ENCODE measurements around the gene KIAA1549. TPM values are rescaled to one million over a fixed set of nuclear protein-coding genes. Genes with fewer than 3 reads are reported as not detected.

KIAA1549 gene
- total and polyA plus RNA-seq, 5 experiments from 2014 or later: 0.39 to 0.47 TPM; not detected in 3

DNA sequence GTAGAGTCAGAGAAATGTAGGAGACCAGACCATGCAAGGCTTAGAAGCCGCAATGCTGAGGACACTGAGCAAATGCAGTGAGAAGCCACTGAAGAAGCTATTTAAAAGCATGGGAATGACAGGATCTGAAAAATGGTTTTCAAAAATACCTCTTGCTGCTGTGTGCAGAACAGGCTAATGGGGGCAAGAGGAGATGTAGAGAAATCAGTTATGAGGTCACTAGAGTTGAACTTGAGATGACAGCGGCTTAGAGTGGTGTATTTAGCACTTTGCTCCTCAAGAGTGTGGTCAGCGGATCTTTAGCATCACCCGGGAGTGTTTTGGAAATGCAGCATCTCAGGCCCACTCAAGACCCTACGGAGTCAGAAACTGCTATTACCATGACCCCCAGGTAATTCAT lies 48.8 kb downstream of the KIAA1549 start:
- Mint-ChIP-seq H3K9me3 (no peaks in the 10 kb centered on the region), H3K4me3 (no peak overlapping the region), H3K27me3 (peaks cover 0 to 2% (median 0%) of the 10 kb centered on the region in 5 donors), H3K27ac (no peak overlapping the region), H3K36me3 (no peaks in the 10 kb centered on the region), H3K4me1 (peaks cover 0 to 2% (median 0%) of the 10 kb centered on the region in 4 donors)
- no peak for ATAC-seq
- POLR2A ChIA-PET: no interaction called here
- DNase-seq: no peak

DNA sequence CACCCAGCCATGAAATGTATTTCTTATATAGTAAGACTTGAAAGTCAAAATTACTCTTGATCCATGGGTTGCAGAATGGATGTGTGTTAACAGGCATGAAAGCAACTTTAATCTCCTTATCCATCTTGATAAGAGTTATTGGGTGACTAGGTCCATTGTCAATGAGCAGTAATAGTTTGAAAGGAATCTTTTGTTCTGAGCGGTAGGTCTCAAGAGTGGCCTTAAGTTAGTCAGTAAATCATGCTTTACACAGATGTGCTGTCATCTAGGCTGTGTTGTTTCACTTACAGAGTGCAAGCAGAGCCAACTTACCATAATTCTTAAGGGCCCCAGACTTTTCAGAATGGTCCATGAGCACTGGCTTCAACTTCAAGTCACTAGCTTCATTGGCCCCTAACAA lies 51.2 kb downstream of the KIAA1549 start:
- ATAC-seq: no peak
- no peak for DNase-seq
- no peak overlapping the region for H3K4me3 Mint-ChIP-seq
- H3K9me3 Mint-ChIP-seq: no peaks in the 10 kb centered on the region
- peaks cover 0 to 2% (median 0%) of the 10 kb centered on the region in 5 donors for H3K27me3 Mint-ChIP-seq
- H3K4me1 Mint-ChIP-seq: no peaks in the 10 kb centered on the region
- no peaks in the 10 kb centered on the region for H3K36me3 Mint-ChIP-seq
- POLR2A ChIA-PET: no interaction called here
- H3K27ac Mint-ChIP-seq: no peak overlapping the region

DNA sequence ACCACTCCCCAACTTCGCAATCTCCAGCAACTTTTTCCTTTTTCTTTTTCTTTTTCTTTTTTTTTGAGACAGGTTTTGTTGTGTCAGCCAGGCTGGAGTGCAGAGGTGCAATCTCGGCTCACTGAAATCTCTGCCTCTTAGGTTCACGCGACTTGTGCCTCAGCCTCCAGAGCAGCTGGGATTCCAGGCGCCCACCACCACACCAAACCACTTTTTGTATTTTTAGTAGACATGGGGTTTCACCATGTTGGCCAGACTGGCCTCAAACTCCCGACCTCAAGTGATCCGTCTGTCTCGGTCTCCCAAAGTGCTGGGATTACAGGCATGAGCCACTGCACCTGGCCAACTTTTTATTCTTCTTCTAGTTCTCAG lies 55.0 kb downstream of the KIAA1549 start:
- Mint-ChIP-seq H3K9me3 (no peaks in the 10 kb centered on the region), H3K4me3 (no peak overlapping the region), H3K36me3 (no peaks in the 10 kb centered on the region), H3K27me3 (peaks cover 0 to 2% (median 0%) of the 10 kb centered on the region in 5 donors), H3K27ac (no peak overlapping the region), H3K4me1 (no peaks in the 10 kb centered on the region)
- POLR2A ChIA-PET: interaction anchor here (0.6 kb wide), 1 partner anchor 43 kb away, joined by 5 read pairs; no protein-coding TSS in a partner anchor
- ATAC-seq (no peak), DNase-seq (no peak)

DNA sequence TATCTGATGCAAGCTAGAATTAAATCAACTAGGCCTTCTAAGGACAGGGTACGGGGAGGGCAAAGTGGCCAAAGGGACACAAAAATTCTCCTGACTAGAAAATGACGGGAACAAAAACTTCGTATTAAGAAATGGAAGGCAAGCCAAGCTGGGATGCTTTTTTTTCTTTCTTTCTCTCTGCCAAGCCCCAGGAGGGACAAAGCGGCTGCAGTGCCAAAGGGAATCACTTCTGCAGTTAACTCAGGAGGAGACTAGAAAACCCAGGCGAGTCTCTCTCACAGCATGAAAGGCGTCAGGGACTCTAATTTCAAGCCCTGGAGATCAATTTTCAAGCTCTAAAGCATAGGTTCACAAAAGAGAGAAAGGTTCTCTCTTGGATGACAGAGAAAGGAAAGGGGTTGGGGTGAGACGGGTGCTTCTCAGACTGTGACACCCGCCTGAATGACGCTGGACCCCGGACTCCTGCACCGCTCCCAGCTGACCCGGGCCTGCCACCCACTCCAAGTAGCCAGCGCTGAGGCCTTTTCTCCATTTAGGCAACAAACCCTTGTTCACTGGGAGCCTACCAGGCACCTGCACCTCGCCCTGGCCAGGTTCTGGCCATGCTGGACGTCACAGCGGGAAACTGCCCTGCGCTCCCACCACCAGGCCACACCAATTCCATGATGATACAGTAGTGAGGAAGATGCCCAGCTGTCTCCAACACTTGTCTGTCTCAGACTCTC lies 56.5 kb downstream of the KIAA1549 start:
- Mint-ChIP-seq H3K27me3 (no peaks in the 10 kb centered on the region), H3K4me1 (peaks cover 5 to 8% (median 6%) of the 10 kb centered on the region in 4 donors), H3K4me3 (no peak overlapping the region), H3K36me3 (no peaks in the 10 kb centered on the region), H3K9me3 (no peaks in the 10 kb centered on the region), H3K27ac (no peak overlapping the region)
- POLR2A ChIA-PET: no interaction called here
- ATAC-seq (no peak), DNase-seq (no peak)

DNA sequence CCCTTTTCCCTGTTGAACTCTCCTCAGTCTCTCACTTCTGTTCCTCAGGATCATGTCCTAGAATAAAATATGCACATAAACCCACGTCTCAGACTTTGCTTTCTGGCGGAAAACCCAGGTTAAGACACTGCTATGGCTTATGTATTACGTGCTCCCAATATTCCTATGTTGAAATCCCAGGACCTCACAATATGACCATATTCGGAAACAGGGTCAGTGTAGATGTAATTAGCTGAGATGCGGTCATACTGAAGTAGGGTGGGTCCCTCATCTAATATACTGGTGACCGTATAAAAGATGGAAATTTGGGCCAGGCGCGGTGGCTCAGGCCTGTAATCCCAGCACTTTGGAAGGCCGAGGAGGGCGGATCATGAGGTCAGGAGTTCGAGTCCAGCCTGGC lies 59.9 kb downstream of the KIAA1549 start:
- ATAC-seq: no peak
- Mint-ChIP-seq H3K9me3 (no peaks in the 10 kb centered on the region), H3K4me1 (peaks cover 8 to 16% (median 9%) of the 10 kb centered on the region in 4 donors)

DNA sequence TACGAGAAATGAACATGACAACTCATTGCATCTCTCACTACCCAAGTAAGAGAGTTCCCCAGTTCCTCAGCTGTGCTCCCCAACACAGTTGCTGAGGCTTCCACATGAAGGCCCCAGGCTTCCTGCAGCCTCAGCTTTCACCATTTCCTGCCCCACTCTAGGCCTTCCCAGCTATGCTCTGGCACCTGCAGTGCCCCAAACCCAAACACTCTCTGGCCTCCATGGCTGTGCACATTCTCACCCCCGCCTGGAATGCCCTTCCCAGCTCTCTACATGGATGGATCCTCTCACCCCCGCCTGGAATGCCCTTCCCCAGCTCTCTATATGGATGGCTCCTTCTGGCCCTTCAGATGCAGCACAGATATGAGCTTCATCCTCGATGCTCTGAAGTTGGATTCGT lies 61.3 kb downstream of the KIAA1549 start:
- peak overlapping the region in 5 of 10 donors; percentile 10 to 67 (median 44) for H3K27ac Mint-ChIP-seq
- H3K4me1 Mint-ChIP-seq: peaks cover 8 to 16% (median 10%) of the 10 kb centered on the region in 4 donors
- POLR2A ChIA-PET: no interaction called here
- DNase-seq (peak in 1 of 10 donors; percentile 9), ATAC-seq (peak in 1 of 2 donors; percentile 61)
- no peak overlapping the region for H3K4me3 Mint-ChIP-seq
- H3K36me3 Mint-ChIP-seq: peaks cover 0 to 2% (median 0%) of the 10 kb centered on the region in 3 donors
- H3K9me3 Mint-ChIP-seq: no peaks in the 10 kb centered on the region
- peaks cover 0 to 4% (median 0%) of the 10 kb centered on the region in 5 donors for H3K27me3 Mint-ChIP-seq

More for the DNA sequence above, 59.9 kb downstream of the KIAA1549 start:
- Mint-ChIP-seq H3K27ac (no peak overlapping the region), H3K36me3 (no peaks in the 10 kb centered on the region), H3K27me3 (no peaks in the 10 kb centered on the region), H3K4me3 (no peak overlapping the region)
- POLR2A ChIA-PET: no interaction called here
- no peak for DNase-seq

DNA sequence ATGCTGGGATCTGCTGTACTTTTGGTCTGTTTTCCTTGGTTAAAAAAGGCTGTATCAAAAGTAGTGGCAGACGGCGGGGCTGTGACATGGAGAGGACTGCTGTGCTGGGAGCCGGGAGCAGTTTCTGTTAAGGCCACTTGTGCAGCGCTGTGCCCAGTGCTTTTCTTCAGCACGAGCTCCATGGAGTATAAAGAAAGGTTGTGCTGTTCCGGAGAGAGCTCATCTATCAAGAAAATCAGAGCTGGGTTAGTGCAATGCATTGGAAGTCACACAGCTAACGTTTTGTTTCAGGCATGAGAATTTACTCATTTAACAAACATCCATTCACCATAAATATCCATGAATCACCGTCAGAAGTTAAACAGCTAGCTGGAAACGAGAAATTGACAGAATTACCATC lies 62.0 kb downstream of the KIAA1549 start:
- Mint-ChIP-seq H3K36me3 (peaks cover 0 to 2% (median 0%) of the 10 kb centered on the region in 3 donors), H3K4me1 (peaks cover 8 to 16% (median 10%) of the 10 kb centered on the region in 4 donors), H3K9me3 (no peaks in the 10 kb centered on the region), H3K27ac (peak overlapping the region in 1 of 10 donors; percentile 69), H3K27me3 (peaks cover 0 to 5% (median 0%) of the 10 kb centered on the region in 5 donors), H3K4me3 (no peak overlapping the region)
- ATAC-seq (no peak), DNase-seq (no peak)
- POLR2A ChIA-PET: no interaction called here

DNA sequence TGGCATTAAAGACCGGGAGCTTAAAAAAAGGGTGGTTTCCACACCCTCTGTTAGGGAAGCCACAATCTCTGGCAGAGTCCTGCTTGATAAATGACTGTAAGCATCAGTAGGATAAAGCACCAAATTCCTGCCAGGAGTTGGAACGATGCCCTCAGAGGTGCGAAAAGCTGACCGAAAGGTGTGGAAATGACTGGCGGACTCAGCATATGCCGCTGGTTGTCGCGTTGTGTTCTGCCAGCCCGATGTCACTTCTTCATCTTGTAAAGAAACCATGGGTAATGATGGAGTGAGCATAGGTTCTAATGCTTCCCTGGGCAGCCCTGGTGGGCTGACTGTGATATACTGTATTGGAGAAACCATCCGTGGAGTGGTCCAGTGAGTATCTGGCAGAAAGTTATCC lies 62.4 kb downstream of the KIAA1549 start:
- H3K4me3 Mint-ChIP-seq: no peak overlapping the region
- POLR2A ChIA-PET: no interaction called here
- H3K27ac Mint-ChIP-seq: peak overlapping the region in 1 of 10 donors; percentile 69
- H3K4me1 Mint-ChIP-seq: peaks cover 8 to 16% (median 10%) of the 10 kb centered on the region in 4 donors
- H3K36me3 Mint-ChIP-seq: peaks cover 0 to 2% (median 0%) of the 10 kb centered on the region in 3 donors
- ATAC-seq (no peak), DNase-seq (no peak)
- H3K9me3 Mint-ChIP-seq: no peaks in the 10 kb centered on the region
- H3K27me3 Mint-ChIP-seq: peaks cover 0 to 5% (median 0%) of the 10 kb centered on the region in 5 donors

DNA sequence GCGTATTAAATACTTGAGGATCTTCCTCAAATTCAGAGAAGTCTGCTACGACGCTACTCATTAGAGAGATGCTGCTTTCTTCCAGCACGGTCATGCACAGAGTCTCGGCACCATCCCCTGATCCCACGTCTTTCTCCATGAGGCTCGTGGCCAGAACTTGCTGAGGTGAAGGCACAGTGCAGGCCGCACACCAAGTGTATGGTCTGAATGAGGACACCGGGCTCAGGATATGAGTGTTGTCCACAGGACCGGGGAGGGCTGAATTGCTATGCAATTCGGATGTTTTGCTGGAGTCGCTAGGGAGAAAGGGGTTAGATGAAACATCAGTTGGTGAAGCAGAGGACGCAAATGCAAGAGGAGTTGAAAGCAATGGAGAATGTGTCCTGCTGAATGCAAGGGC lies 63.0 kb downstream of the KIAA1549 start:
- H3K36me3 Mint-ChIP-seq: peaks cover 0 to 2% (median 0%) of the 10 kb centered on the region in 3 donors
- no peak for ATAC-seq
- peaks cover 8 to 16% (median 10%) of the 10 kb centered on the region in 4 donors for H3K4me1 Mint-ChIP-seq
- H3K4me3 Mint-ChIP-seq: no peak overlapping the region
- H3K27ac Mint-ChIP-seq: no peak overlapping the region
- no peaks in the 10 kb centered on the region for H3K9me3 Mint-ChIP-seq
- no peak for DNase-seq
- POLR2A ChIA-PET: no interaction called here
- peaks cover 0 to 5% (median 0%) of the 10 kb centered on the region in 5 donors for H3K27me3 Mint-ChIP-seq

DNA sequence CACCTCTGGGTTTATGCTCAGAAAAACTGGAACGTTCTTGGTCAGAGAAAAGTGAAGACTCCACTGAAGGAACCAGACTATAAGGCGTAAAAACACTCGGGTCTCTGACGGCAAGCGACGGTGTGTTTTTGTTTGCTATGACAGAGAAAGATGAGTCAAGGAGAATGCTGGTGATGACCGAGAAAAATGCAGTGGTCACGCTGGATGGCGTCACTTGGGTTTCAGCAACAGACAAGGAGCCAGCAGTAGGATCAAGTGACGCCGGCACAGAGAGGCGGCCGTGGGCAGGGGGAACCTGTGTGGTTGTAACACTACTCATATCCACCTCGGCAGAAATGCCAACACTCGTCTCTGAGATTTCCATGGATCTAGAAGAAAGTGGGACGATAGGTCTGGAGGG lies 63.4 kb downstream of the KIAA1549 start:
- Mint-ChIP-seq H3K4me3 (no peak overlapping the region), H3K4me1 (peaks cover 8 to 16% (median 10%) of the 10 kb centered on the region in 4 donors), H3K27ac (no peak overlapping the region), H3K9me3 (no peaks in the 10 kb centered on the region), H3K36me3 (peaks cover 0 to 2% (median 0%) of the 10 kb centered on the region in 3 donors), H3K27me3 (peaks cover 0 to 5% (median 0%) of the 10 kb centered on the region in 5 donors)
- POLR2A ChIA-PET: no interaction called here
- ATAC-seq (no peak), DNase-seq (no peak)

DNA sequence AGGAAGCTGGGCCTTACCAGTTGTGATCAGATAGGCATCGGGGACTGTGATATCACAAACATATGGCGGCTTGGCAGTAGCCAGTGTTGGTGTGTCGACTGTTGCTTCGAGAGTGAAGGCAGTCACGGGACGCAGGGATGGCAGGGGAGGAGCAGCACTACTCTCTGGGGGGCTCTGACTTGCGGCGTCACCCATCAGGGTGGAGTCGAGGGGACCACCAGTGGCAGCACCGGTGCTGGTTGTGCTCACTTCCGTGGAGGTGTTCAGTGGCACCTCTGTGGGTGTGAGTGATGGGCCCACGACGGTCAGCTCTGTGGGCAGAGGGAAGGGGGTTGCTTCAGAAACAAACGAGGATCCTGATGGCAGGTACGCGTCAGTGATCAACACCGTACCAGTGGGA lies 64.5 kb downstream of the KIAA1549 start:
- ATAC-seq (no peak), DNase-seq (no peak)
- H3K4me1 Mint-ChIP-seq: peaks cover 8 to 19% (median 10%) of the 10 kb centered on the region in 4 donors
- peaks cover 0 to 2% (median 0%) of the 10 kb centered on the region in 3 donors for H3K36me3 Mint-ChIP-seq
- H3K27ac Mint-ChIP-seq: peak overlapping the region in 1 of 10 donors; percentile 60
- H3K9me3 Mint-ChIP-seq: no peaks in the 10 kb centered on the region
- POLR2A ChIA-PET: no interaction called here
- H3K4me3 Mint-ChIP-seq: no peak overlapping the region
- H3K27me3 Mint-ChIP-seq: peaks cover 0 to 5% (median 3%) of the 10 kb centered on the region in 5 donors

DNA sequence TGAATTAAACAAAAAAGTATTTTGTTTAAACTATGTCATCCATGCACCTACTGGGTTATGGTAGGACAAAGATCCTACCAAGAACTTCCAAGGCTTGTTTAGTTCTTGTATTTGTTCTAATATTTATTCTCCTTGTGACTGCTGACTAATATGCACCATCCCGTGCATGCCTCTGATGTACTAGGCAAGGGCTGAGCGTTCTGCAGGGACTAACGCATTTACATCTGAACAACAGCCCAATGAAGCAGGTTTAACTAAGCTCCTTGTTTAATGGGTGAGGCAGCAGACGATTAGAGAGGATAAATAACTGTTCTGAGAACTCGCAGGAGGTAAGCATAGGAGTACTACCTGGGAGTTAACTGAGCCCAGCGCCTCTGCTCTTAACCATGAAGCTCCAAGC lies 64.9 kb downstream of the KIAA1549 start:
- ATAC-seq (no peak), DNase-seq (no peak)
- POLR2A ChIA-PET: no interaction called here
- Mint-ChIP-seq H3K36me3 (peaks cover 0 to 2% (median 0%) of the 10 kb centered on the region in 3 donors), H3K27ac (peak overlapping the region in 1 of 10 donors; percentile 60), H3K27me3 (peaks cover 0 to 5% (median 3%) of the 10 kb centered on the region in 5 donors), H3K9me3 (no peaks in the 10 kb centered on the region), H3K4me1 (peaks cover 8 to 19% (median 10%) of the 10 kb centered on the region in 4 donors), H3K4me3 (no peak overlapping the region)

DNA sequence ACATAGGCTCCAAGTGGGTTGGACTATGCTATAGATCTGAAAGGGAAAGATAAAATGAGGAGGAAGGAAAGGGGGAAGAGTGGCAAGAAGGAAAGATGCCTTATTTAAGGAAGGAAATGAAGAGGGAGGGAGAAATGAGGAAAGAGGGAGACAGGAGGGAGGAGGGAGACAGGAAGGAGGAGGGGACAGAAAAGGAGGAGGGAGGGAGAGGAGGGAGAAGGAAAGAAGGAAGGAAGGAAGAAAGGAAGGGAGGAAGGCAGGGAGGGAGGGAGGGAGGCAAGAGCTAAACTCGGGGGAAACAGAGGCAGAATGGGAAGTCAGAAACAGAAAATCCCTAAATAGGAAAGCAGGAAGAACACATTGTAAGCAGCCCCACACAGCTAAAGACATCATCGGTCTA lies 67.4 kb downstream of the KIAA1549 start:
- Mint-ChIP-seq H3K27me3 (peaks cover 0 to 5% (median 3%) of the 10 kb centered on the region in 5 donors), H3K4me3 (no peak overlapping the region), H3K9me3 (no peaks in the 10 kb centered on the region), H3K36me3 (peaks cover 0 to 2% (median 0%) of the 10 kb centered on the region in 3 donors), H3K27ac (no peak overlapping the region), H3K4me1 (peaks cover 0 to 5% (median 2%) of the 10 kb centered on the region in 4 donors)
- POLR2A ChIA-PET: no interaction called here
- ATAC-seq: no peak
- DNase-seq: no peak
